ENCODE results near the gene CD19.
A peak's percentile ranks its signal among the peaks of the same experiment; 100 is the strongest.
"Not testable (repeated sequence)": the region's sequence is repeated elsewhere in the genome, so short reads cannot be mapped to it uniquely, and the experiment has no call there.

CD19 gene

GRCh38 chr16:28931801-28932225 lies at the start of gene CD19:
TSS of gene CD19 (plus strand) at chr16:28931971. CDS start at chr16:28932001, 30 bp downstream.
- TF ChIP-seq CTCF (IDR thresholded peaks at IDR 0.05; ENCODE audit: insufficient read depth, low read depth, low read length, missing control alignments): no peak
- DNase-seq (ENCODE audit: low read depth): peak; percentile 74
- peak within 1 kb of the TSS; percentile 98 for H3K4me3 ChIP-seq (ENCODE audit: low read depth, low read length)

DNA sequence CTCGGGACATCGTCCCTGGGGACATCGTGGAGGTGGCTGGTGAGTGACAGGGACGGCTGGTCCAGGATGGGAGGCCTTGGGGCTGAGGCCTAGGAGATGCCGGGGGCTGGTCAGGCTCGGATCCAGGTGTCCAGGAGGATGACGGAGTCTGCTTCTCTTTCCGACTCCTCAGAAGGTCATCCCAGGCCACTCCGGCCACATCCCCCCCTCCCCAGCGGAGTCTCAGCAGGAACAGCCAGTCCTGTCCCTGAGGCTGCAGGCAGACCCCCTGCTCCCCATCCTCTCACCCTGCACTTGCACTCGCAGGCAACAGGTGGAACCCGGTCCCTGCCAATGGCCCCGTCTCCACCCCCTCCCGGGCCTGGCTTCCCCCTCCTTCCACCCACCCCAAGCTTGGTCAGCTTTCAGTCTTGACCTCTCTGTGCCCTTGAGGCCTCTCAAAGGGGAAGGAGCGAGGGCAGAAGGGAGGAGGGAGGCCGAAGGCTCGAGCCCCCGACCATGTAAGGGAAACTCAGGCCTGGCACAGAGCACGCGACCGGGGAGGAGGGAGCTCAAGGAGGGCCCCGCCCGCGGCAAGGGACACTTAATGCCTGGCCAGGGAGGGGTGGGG lies 49.1 kb upstream of the CD19 start:
- no peak for TF ChIP-seq CTCF (IDR thresholded peaks at IDR 0.05; ENCODE audit: insufficient read depth, low read depth, low read length, missing control alignments)
- no peak overlapping the region for H3K4me3 ChIP-seq (ENCODE audit: low read depth, low read length)
- DNase-seq (ENCODE audit: low read depth): no peak

DNA sequence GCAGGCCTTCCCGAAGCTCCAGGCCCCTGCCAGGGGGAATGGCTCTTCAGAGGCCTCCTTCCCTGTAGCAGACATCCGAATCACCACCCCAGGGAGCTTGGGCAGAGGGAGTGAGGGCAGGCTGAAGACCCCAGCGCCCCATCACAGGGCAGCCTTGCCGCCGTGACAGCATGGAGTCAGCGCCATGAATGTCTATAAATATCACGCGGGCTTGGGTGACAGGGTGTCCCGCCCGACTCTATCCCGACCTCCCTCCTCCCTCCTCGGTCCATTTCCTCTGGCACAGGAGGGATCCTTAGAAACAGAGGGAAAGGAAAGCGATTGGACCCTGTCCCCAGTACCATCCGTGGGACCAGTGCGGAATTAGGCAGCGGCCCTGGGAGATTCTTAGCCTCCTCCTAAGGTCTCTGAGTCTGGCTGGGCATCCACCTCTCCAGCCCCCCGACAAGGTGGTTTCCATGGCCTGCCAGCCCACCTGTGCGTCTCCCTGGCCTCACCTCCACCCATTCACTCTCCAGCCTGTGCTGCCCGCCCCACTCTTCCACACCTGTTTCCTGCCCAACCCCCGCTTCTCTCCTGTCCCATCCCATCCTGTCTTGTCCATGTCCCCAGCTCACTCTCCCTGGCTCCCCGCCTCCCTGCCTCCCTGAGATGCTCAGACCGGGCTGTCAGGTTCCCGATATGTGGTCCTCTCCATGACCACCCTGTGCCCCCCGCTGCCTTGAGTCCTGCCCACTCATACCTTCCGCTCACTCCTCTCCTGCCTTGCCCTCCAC lies 48.4 kb upstream of the CD19 start:
- TF ChIP-seq CTCF (IDR thresholded peaks at IDR 0.05; ENCODE audit: insufficient read depth, low read depth, low read length, missing control alignments): no peak
- no peak for DNase-seq (ENCODE audit: low read depth)
- no peak overlapping the region for H3K4me3 ChIP-seq (ENCODE audit: low read depth, low read length)

DNA sequence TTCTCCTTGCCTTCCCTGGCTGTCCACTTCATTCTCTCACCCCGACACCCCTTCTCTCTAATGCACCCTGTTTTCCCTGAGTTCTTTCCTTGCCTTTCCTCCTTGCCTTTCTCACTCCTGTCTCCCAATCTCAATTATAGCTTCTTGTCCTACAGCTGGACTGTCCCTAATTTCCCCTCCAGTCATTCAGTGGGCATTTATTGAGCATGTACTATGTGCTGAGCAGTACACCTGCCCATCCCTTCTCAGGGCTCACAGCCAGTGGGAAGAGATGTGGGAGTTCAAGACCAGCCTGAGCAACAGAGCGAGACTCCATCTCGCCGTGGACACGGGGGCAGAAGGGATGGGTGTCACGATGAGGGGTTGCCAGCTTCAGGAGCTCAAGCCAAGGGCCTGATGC lies 47.7 kb upstream of the CD19 start:
- no peak for TF ChIP-seq CTCF (IDR thresholded peaks at IDR 0.05; ENCODE audit: insufficient read depth, low read depth, low read length, missing control alignments)
- DNase-seq (ENCODE audit: low read depth): no peak

DNA sequence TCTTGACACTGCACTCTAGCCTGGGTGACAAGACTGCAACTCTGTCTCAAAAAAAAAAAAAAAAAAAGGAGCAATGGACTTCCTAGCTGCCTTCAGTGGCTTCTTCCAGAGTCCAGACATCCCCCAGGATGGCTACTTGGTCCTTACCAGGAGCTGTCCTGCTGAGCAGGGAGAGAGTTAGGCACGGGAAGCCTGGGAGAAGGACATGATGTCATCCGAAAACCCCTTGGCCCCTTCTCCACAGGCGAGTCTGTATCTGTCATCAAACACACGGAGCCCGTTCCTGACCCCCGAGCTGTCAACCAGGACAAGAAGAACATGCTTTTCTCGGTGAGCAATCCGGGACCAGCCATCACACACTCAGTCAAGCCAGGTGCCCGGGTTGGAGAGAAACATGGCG lies 44.8 kb upstream of the CD19 start:
- no peak for TF ChIP-seq CTCF (IDR thresholded peaks at IDR 0.05; ENCODE audit: insufficient read depth, low read depth, low read length, missing control alignments)
- no peak overlapping the region for H3K4me3 ChIP-seq (ENCODE audit: low read depth, low read length)
- DNase-seq (ENCODE audit: low read depth): no peak

More for the DNA sequence above, 47.7 kb upstream of the CD19 start:
- H3K4me3 ChIP-seq (ENCODE audit: low read depth, low read length): no peak overlapping the region

GRCh38 chr16:28890355-28890754 lies 41.4 kb upstream of the CD19 start:
- H3K4me3 ChIP-seq (ENCODE audit: low read depth, low read length); DNase-seq (ENCODE audit: low read depth): not testable (repeated sequence)

DNA sequence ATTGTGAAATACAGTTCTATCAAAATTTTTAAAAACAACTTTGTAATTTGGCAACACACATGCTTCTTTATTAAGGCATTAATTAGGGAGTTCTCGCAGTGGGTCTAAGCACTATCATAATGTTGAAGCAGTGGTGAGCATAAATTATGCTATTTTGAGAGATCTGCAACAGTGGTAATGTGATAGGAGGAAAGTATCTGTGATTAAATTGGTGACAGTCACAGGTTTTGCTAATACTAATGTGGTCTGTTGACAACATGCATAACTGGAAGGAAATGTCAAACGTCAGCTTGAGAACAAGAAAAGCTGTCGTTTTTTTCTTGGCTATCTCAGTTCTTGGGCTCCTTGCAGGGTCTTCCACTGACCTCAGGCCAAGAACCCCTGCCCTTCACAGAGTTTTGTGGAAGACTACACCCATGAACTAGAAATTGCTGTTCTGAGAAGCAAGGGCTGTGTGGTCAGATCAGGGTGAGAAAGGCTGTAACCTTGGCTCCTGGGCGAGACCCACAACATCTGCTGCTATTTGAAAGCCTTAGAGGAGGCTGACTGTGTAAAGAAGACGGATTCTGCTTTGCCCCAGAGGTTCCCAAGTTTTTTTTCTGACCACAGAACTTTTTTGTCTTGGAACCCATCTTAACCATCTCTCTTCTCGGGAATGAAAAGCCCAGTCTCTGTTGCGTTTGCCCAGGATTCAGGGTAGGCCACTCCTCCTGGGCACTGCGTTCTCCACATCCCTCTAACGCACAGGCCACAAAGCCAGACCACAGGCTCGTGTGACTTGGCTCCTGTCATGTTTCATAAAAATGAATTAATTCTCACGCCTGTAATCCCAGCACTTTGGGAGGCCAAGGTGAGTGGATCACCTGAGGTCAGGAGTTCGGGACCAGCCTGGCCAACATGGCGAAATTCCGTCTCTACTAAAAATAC lies 39.5 kb upstream of the CD19 start:
- H3K4me3 ChIP-seq (ENCODE audit: low read depth, low read length): no peak overlapping the region
- DNase-seq (ENCODE audit: low read depth): no peak

More for the DNA sequence above, 39.5 kb upstream of the CD19 start:
- no peak for TF ChIP-seq CTCF (IDR thresholded peaks at IDR 0.05; ENCODE audit: insufficient read depth, low read depth, low read length, missing control alignments)
